NOMO-1 (cell line): ENCODE results near the gene CLEC4E.
"Not testable (repeated sequence)": the region's sequence is repeated elsewhere in the genome, so short reads cannot be mapped to it uniquely, and the experiment has no call there.

Source experiments
- DNase-seq, 2 experiments: peaks; one replicate each; lab custom pipeline; 2025; ENCODE audit not compliant: unreplicated experiment in 2 of 2; lab: John Stamatoyannopoulos, UW

CLEC4E gene

GRCh38 chr12:8544295-8544694, 3.6 kb upstream of the CLEC4E start:
- DNase-seq, result peak; percentile 45 to 63

- no peak for DNase-seq
These were observed 857 bp upstream of the CLEC4E start for GRCh38 chr12:8541562-8541961.

GRCh38 chr12:8537820-8538219, 2.9 kb downstream of the CLEC4E start:
- not testable (repeated sequence) for DNase-seq

GRCh38 chr12:8532045-8532444, 8.7 kb downstream of the CLEC4E start:
- peak in 1 of 2 experiments; percentile 8 for DNase-seq

GRCh38 chr12:8527250-8528130, 13.2 kb downstream of the CLEC4E start:
- DNase-seq, result no peak

DNA sequence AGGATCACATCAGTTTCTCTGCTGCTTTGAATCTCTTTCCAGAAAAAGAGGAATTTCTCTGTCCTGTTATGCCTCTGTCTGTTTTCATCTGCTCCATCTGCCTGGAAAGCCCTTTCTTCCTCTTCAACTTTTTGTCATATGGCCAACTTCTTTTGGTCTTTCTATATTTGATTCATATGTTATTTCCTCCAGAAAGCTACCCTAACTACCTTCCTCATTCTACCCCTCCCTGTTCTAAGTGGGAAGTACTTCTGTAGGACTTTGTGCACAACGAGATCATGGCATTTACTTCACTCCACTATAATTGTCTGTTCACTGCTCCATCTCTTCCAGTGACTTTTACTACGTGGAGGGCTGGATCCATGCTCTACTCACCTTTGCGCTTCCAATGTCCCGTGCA, 21.5 kb downstream of the CLEC4E start:
- peak; percentile 41 to 69 for DNase-seq

DNA sequence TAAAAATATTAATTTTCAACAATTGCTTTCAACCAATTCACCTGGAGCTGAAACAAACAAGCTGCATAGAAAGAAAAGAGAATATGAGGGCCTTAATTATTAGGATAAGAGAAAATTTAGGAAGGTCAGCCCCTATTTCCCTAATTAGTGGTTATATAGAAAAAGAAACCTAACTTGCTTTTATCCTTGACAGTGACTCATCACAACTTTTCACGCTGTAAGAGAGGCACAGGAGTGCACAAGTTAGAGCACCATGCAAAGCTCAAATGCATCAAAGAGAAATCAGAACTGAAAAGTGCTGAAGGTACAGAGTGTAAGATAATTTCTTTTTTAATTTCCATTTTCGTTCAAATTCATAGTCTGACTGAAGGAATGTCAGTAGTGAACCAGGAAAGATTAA, 22.7 kb downstream of the CLEC4E start:
- no peak for DNase-seq

- peak; percentile 36 to 65 for DNase-seq
These were observed 27.4 kb downstream of the CLEC4E start, which contains the start of gene CLEC4D for GRCh38 chr12:8513256-8513655. CLEC4D (plus strand) TSS chr12:8513503; CDS start chr12:8513733, 230 bp downstream.

- no peak for DNase-seq
These were observed 31.5 kb downstream of the CLEC4E start for GRCh38 chr12:8508910-8509841.

GRCh38 chr12:8508223-8508622, 32.5 kb downstream of the CLEC4E start:
- no peak for DNase-seq

- no peak for DNase-seq
These were observed 33.1 kb downstream of the CLEC4E start for GRCh38 chr12:8507596-8507995.

DNA sequence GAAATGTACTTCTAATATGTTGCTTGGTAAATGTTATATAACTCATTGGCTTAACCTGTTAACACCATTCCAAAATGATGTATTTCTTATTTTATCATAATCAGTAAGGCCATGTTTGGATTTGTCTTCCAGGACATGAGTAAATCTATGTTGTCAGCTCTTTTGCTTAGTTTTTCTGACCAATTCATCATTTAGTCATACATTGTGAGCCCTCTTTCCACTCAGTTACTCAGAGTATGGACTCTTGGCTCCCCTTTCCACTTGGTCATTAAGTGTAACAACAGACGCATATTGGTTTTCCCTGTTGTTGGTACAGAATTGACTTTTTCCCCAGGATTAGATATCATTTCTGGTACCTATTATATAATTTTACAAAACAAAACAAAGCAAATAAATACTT, 36.4 kb downstream of the CLEC4E start:
- no peak for DNase-seq

GRCh38 chr12:8501720-8502119, 39.0 kb downstream of the CLEC4E start:
- DNase-seq, result peak; percentile 38 to 72

GRCh38 chr12:8499616-8500015, 41.1 kb downstream of the CLEC4E start:
- peak in 1 of 2 experiments; percentile 15 for DNase-seq

DNA sequence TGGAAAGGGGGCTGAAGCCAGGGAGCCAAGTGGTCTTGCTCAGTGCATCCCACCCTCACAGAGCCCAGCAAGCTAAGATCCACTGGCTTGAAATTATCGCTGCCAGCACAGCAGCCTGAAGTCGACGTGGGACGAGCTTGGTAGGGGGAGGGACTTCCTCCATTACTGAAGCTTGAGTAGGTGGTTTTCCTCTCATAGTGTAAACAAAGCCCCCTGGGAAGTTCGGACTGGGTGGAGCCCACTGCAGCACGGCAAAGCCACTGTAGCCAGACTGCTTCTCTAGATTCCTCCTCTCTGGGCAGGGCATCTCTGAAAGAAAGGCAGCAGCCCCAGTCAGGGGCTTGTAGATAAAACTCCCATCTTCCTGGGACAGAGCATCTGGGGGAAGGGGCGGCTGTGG, 44.6 kb downstream of the CLEC4E start:
- not testable (repeated sequence) for DNase-seq

DNA sequence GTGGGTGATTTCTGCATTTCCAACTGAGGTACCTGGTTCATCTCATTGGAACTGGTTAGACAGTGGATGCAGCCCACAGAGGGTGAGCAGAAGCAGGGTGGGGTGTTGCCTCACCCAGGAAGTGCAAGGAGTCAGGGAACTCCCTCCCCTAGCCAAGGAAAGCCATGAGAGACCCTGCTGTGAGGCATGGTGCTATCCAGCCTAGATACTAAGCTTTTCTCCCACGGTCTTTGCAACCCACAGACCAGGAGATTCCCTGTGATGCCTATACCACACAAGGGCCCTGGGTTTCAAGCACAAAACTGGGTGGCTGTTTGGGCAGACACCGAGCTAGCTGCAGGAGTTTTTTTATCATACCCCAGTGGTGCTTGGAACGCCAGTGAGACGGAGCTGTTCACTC, 45.0 kb downstream of the CLEC4E start:
- not testable (repeated sequence) for DNase-seq

- DNase-seq, result peak; percentile 90 to 99
These were observed 47.6 kb downstream of the CLEC4E start for GRCh38 chr12:8493084-8493483.

- peak in 1 of 2 experiments; percentile 10 for DNase-seq
These were observed 48.8 kb downstream of the CLEC4E start for GRCh38 chr12:8491646-8492530.
